Sigmoid colon (tissue), 7 donors: Measurements from ENCODE around the gene WDR62. TPM values are rescaled to one million over a fixed set of nuclear protein-coding genes. Genes with fewer than 3 reads are reported as not detected.

Experiments used
- DNase-seq: peaks from one replicate; pipeline ENCODE4 v3.0.0-alpha.2; 2019
- H3K27ac ChIP-seq, 4 donors: fragments of 200-600 bp; sonication (generic); one replicate each; pipeline ENCODE4 v1.5.1; 2016 to 2019; ENCODE audit warnings: mild to moderate bottlenecking in 1 of 4
- H3K27me3 ChIP-seq, 3 donors: fragments of 200-600 bp; sonication (generic); one replicate each; pipeline ENCODE4 v1.5.1; 2019; ENCODE audit warnings: mild to moderate bottlenecking in 1 of 3
- H3K36me3 ChIP-seq, 4 donors: fragments of 200-600 bp; sonication (generic); one replicate each; pipeline ENCODE4 v1.5.1; 2016 to 2019
- H3K4me1 ChIP-seq, 4 donors: fragments of 200-600 bp; sonication (generic); one replicate each; pipeline ENCODE4 v1.5.1; 2017 to 2019
- H3K4me3 ChIP-seq, 4 donors: fragments of 200-600 bp; sonication (generic); one replicate each; pipeline ENCODE4 v1.5.1; 2017 to 2019; ENCODE audit warnings: mild to moderate bottlenecking in 2 of 4, moderate library complexity in 1 of 4
- H3K9me3 ChIP-seq, 4 donors: fragments of 200-600 bp in 3 of 4; sonication (generic) in 3 of 4; one replicate each; pipeline versions ENCODE4 v1.5.1 to v1.6.1; 2013 to 2019
- EP300 ChIP-seq, 4 donors: sonication (generic); formaldehyde crosslinking; IDR thresholded peaks; one replicate each; pipeline ENCODE4 v1.6.1; 2017; ENCODE audit warnings: antibody characterized with exemption in 4 of 4
- POLR2A ChIP-seq, 2 donors: fragments of 450-650 bp; IDR thresholded peaks; one replicate each; pipeline ENCODE4 v1.6.1; 2016; ENCODE audit warnings: antibody characterized with exemption in 2 of 2, mild to moderate bottlenecking in 2 of 2, moderate library complexity in 2 of 2
- POLR2AphosphoS5 ChIP-seq, 4 donors: sonication (generic); formaldehyde crosslinking; IDR thresholded peaks; one replicate each; pipeline ENCODE4 v1.6.1; 2017; ENCODE audit warnings: antibody characterized with exemption in 4 of 4
- WGBS, 2 donors: extraction: QIAGEN DNeasy Blood & Tissue Kit; methylation state at CpG; one replicate each; pipeline ENCODE4 v1.1.7; 2013; 5-methylcytosine and 5-hydroxymethylcytosine counted together
- intact Hi-C: fragments of 100-400 bp; cut with DNase I; formaldehyde crosslinking; loops from one replicate; pipeline ENCODE4 v1.15.1; 2023
- polyA plus RNA-seq, 3 donors: library from polyadenylated mRNA; stranded (reverse); fragments of 200-250 nt; gene quantifications; one replicate each; pipeline ENCODE4 v1.2.3, GENCODE V29; 2013
- total RNA-seq, 4 donors: library from RNA; depleted of rRNA; stranded (reverse); fragments of >200 nt; gene quantifications; one replicate each; pipeline ENCODE4 v1.1.0, GENCODE V29; 2016
- TF ChIP-seq, protein P1 (sequence below), 4 experiments: fragments of 450-650 bp in 3 of 4; fragments of 200-600 bp in 1 of 4; IDR thresholded peaks; one replicate each; pipeline ENCODE4 v1.5.1; 2016 to 2019; ENCODE audit warnings: antibody characterized with exemption in 4 of 4, mild to moderate bottlenecking in 3 of 4, moderate library complexity in 2 of 4
- donor health status: healthy with polysubstance abuse.
- donor health status: Bipolar disorder and iron deficiency.
- donor health status: healthy.

WDR62 gene
- total and polyA plus RNA-seq, 7 donors = under 0.01 to 6.8 (median 0.36) TPM

DNA sequence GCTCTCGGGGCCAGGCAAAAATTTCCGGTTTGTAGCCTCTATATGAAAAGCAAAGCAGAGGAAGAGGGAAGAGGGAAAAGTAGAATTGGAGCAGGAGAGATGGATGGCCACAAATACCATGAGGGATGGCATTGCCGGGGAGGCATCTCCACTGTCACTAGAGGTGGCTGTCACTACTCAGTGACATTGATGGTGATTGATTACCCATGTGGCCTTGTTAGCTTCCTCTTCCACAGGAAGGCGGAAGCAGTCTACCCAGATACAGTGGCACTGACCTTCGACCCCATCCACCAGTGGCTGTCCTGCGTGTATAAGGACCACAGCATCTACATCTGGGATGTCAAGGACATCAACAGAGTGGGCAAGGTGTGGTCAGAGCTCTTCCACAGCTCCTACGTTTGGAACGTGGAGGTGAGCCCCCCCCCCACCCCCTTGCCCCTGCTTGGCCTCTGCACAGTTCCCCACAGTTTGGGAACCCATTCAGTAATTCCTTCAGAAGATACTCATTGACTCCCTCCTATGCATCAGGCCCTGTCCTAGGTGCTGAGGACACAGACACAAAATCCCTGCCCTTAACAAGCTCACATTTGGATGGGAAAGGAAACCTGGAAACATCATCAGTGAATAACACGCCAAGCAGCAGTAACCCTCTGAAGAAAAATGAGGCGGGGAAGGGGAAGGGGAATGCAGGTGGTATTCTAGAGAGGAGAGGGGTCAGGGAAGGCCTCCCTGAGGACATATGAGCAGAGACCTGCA, 18.6 kb downstream of the WDR62 start:
- WGBS, 2 donors = 84 to 87% methylated on average over 10 of the region's 10 CpGs
- H3K36me3 ChIP-seq = no peaks in the 10 kb centered on the region
- intact Hi-C loops = no loop called here

DNA sequence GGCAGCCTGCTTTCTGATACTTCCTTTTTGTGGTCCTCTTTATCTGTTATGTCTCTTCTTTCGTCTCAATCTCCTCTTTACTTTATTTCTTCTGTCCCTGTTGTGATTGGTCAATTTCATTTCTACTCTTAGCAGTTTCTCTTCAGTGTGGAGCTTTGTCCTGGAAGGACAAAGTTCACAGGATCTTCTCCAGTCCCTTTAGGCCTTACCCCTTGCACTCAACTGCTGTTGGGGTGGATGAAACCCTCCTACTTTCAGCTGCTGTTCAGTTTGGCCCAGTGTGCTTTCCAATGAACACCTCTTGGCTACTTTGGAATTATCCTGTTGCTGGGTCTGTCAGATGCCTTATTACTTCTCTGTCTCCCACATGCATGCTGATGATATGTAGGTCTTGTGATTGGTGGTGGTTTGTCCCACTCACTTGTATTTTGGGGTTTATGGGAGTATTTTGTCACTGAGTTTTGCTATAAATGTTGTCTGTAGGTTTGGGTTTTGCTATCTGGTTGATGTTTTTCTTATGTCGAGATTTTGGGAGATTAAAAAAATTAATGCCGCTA, 24.8 kb downstream of the WDR62 start:
- TF ChIP-seq POLR2A (IDR thresholded peaks at IDR 0.05) = no peak
- TF ChIP-seq, protein P1, sequence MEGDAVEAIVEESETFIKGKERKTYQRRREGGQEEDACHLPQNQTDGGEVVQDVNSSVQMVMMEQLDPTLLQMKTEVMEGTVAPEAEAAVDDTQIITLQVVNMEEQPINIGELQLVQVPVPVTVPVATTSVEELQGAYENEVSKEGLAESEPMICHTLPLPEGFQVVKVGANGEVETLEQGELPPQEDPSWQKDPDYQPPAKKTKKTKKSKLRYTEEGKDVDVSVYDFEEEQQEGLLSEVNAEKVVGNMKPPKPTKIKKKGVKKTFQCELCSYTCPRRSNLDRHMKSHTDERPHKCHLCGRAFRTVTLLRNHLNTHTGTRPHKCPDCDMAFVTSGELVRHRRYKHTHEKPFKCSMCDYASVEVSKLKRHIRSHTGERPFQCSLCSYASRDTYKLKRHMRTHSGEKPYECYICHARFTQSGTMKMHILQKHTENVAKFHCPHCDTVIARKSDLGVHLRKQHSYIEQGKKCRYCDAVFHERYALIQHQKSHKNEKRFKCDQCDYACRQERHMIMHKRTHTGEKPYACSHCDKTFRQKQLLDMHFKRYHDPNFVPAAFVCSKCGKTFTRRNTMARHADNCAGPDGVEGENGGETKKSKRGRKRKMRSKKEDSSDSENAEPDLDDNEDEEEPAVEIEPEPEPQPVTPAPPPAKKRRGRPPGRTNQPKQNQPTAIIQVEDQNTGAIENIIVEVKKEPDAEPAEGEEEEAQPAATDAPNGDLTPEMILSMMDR (IDR thresholded peaks at IDR 0.05) = no peak
- TF ChIP-seq EP300 (IDR thresholded peaks at IDR 0.05) = no peak
- TF ChIP-seq POLR2AphosphoS5 (IDR thresholded peaks at IDR 0.05) = no peak
- H3K27ac ChIP-seq = no peak overlapping the region
- 95 to 96% methylated on average over 3 of the region's 3 CpGs for WGBS, 2 donors

More for the DNA sequence above, 18.6 kb downstream of the WDR62 start:
- Histone ChIP-seq H3K27ac (no peak overlapping the region), H3K9me3 (no peaks in the 10 kb centered on the region), H3K27me3 (no peaks in the 10 kb centered on the region), H3K4me1 (no peaks in the 10 kb centered on the region), H3K4me3 (no peak overlapping the region)
- DNase-seq = no peak
- TF ChIP-seq EP300 (IDR thresholded peaks at IDR 0.05) (no peak), POLR2AphosphoS5 (IDR thresholded peaks at IDR 0.05) (no peak), POLR2A (IDR thresholded peaks at IDR 0.05) (no peak)
- TF ChIP-seq, protein P1 (IDR thresholded peaks at IDR 0.05) = no peak

DNA sequence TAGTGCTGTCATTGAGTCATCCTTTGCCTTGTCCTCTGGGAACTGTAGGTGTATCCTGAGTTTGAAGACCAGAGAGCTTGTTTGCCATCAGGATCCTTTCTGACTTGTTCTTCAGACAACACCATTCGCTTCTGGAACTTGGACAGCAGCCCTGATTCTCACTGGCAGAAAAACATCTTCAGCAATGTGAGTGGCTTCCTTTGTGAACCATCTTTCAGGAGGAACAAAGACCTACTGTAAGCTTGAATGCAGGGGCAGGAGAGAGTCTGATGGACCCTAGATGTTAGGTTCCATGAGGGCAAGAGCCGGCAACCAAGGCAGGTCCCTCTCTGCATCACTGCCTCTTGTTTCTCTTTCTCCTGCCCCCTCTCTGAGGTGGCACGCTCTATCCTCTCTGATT, 26.7 kb downstream of the WDR62 start:
- no peak for DNase-seq
- intact Hi-C loops = no loop called here

More for the DNA sequence above, 24.8 kb downstream of the WDR62 start:
- H3K9me3 ChIP-seq = no peaks in the 10 kb centered on the region
- intact Hi-C loops = no loop called here
- no peaks in the 10 kb centered on the region for H3K27me3 ChIP-seq
- no peaks in the 10 kb centered on the region for H3K4me1 ChIP-seq
- no peaks in the 10 kb centered on the region for H3K36me3 ChIP-seq
- no peak overlapping the region for H3K4me3 ChIP-seq
- DNase-seq = no peak

DNA sequence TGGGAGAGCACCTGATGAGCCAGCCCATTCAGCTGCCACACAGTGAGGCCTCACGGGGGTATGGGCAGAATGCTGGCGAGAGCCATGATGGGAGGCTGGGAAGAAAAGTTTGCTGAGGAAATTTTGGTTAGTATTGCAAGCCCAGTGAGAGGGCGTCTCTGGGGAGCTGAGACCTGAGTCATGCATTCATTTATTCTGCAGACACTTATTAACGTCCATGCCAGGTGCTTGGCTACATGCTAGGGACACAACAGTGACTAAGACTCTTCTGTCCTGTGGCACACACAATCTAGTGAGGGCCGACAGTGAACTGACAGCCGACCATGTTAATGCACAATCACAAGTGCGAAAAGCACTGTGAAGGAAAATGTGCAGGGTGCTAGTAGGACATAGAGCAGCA, 27.2 kb downstream of the WDR62 start:
- Histone ChIP-seq H3K36me3 (no peaks in the 10 kb centered on the region), H3K27ac (no peak overlapping the region), H3K9me3 (no peaks in the 10 kb centered on the region), H3K4me3 (no peak overlapping the region), H3K27me3 (no peaks in the 10 kb centered on the region), H3K4me1 (no peaks in the 10 kb centered on the region)
- 92 to 95% methylated on average over 7 of the region's 7 CpGs for WGBS, 2 donors
- DNase-seq = no peak
- no peak for TF ChIP-seq POLR2AphosphoS5 (IDR thresholded peaks at IDR 0.05)
- no peak for TF ChIP-seq POLR2A (IDR thresholded peaks at IDR 0.05)
- TF ChIP-seq, protein P1 (IDR thresholded peaks at IDR 0.05) = no peak
- TF ChIP-seq EP300 (IDR thresholded peaks at IDR 0.05) = no peak
- intact Hi-C loops = no loop called here

More for the DNA sequence above, 26.7 kb downstream of the WDR62 start:
- Histone ChIP-seq H3K27ac (no peak overlapping the region), H3K27me3 (no peaks in the 10 kb centered on the region), H3K36me3 (no peaks in the 10 kb centered on the region), H3K4me3 (no peak overlapping the region), H3K9me3 (no peaks in the 10 kb centered on the region), H3K4me1 (no peaks in the 10 kb centered on the region)
- 87 to 91% methylated on average over 3 of the region's 3 CpGs for WGBS, 2 donors
- TF ChIP-seq EP300 (IDR thresholded peaks at IDR 0.05) (no peak), POLR2A (IDR thresholded peaks at IDR 0.05) (no peak), POLR2AphosphoS5 (IDR thresholded peaks at IDR 0.05) (no peak)
- TF ChIP-seq, protein P1 (IDR thresholded peaks at IDR 0.05) = no peak
